ENCODE data around the gene ARSI. TPM values are rescaled to one million over a fixed set of nuclear protein-coding genes. Genes with fewer than 3 reads are reported as not detected.

ARSI gene
- polyA plus RNA-seq, 6 donors from 2014 or later, result not detected

DNA sequence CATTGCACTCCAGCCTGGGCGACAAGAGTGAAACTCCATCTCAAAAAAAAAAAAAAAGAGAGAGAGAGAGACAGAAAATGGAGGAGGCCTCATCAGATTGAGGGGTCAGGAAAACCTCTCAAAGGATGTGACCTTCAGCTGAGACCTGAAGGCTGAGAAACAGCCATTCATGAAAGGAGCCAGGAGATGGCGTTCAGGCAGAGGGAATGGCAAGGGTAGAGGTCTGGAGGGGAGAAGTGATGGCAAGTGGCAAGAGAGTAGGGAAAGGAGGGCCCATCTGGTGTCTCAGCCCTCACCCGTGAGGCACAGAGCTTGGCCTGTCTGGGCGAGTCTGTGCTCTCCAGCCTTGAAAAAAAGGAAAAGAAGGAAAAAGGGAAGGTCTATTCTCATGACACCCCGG is 30.2 kb downstream of the ARSI start:
- Mint-ChIP-seq H3K27me3 (peaks cover 11 to 31% (median 20%) of the 10 kb centered on the region in 3 donors), H3K27ac (peak overlapping the region in 1 of 6 donors; percentile 67), H3K4me1 (no peaks in the 10 kb centered on the region), H3K4me3 (peak overlapping the region in 1 of 8 donors; percentile 33), H3K36me3 (no peaks in the 10 kb centered on the region), H3K9me3 (no peaks in the 10 kb centered on the region)
- DNase-seq (no peak), ATAC-seq (ENCODE audit: low read depth in 2 of 2) (peak in 1 of 2 donors; percentile 39)

DNA sequence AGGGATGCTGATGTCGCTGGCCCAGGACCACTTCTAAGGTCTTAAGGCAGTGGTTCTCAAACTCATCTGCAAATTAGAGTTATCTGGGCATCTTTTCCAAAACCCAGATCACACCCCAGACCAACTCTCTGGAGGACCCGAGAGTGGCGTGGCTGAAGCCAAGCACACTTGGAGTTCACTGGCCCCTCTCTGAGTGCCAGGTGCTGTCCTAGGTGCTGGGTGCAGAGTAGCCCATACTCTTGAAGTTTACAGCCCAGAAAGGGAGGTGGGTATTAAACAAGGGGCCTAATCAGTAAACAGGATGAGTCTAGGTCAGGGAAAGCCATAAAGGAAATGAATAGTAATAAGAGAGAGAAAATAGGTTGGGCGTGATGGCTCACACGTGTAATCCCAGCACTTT is 30.8 kb downstream of the ARSI start:
- Mint-ChIP-seq H3K27ac (peak overlapping the region in 1 of 6 donors; percentile 9), H3K4me3 (no peak overlapping the region), H3K9me3 (no peaks in the 10 kb centered on the region), H3K27me3 (peaks cover 11 to 26% (median 20%) of the 10 kb centered on the region in 3 donors), H3K36me3 (no peaks in the 10 kb centered on the region), H3K4me1 (no peaks in the 10 kb centered on the region)
- DNase-seq, result no peak
- ATAC-seq (ENCODE audit: low read depth in 2 of 2), result no peak

DNA sequence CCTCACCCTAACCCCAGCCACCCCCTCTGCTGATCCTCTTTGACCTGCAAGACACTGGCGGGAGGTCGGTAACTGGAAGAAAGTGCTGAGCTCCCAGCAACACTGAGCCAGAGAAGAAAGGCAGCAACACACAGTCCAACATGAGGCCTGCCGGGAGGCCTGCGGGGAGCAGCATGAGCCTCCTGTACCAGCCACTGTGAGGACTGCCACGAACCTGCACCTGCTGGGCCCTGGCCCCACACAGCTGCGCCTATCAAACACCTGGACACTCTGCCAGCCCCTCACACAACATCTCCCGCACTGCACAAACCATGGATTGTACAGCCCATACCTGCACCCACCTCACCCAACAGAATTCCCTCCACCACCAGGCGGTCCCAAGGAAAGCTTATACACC is 31.4 kb downstream of the ARSI start:
- no peaks in the 10 kb centered on the region for H3K36me3 Mint-ChIP-seq
- DNase-seq (no peak), ATAC-seq (ENCODE audit: low read depth in 2 of 2) (no peak)
- H3K27ac Mint-ChIP-seq, result no peak overlapping the region
- peaks cover 11 to 26% (median 16%) of the 10 kb centered on the region in 3 donors for H3K27me3 Mint-ChIP-seq
- H3K4me3 Mint-ChIP-seq, result no peak overlapping the region
- no peaks in the 10 kb centered on the region for H3K9me3 Mint-ChIP-seq
- H3K4me1 Mint-ChIP-seq, result no peaks in the 10 kb centered on the region

DNA sequence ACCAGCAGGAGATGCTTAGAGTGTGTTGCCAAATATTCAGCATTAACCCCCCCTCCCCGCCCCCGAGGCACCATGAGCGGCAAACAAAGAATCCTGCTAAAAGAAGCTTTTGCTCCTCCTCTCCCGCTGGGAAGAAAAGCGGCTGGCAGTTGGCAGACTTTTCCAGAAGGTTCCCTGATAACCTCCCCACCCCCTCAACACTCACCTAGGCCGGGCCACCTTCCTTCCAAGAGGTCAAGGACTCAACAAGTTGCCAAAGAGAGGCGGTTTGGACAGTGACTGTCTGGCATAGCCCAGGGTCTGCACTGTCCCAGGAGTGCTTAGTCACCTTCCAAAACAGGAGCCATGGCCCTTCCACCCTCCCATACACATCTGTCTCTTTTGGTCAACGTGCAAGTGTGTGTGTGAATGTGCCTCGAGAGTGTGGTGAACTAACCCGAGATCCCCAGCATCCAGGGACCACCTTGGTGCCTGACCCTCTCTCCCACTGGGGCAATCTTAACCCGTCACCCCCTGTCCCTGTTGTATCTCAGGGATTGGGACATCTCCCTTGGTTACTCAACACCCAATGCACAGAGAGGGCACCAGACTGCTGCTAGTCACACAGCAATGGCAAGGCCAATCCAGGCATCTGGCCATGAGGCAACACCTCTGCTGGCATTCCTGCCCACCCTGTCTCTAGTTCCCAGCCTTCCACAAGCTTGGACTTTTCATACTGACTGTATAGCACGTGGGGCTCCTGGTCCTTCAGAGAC is 32.0 kb downstream of the ARSI start:
- no peak overlapping the region for H3K4me3 Mint-ChIP-seq
- H3K36me3 Mint-ChIP-seq, result no peaks in the 10 kb centered on the region
- DNase-seq (no peak), ATAC-seq (ENCODE audit: low read depth in 2 of 2) (no peak)
- no peaks in the 10 kb centered on the region for H3K9me3 Mint-ChIP-seq
- H3K27me3 Mint-ChIP-seq, result peaks cover 11 to 24% (median 14%) of the 10 kb centered on the region in 3 donors
- H3K27ac Mint-ChIP-seq, result no peak overlapping the region
- H3K4me1 Mint-ChIP-seq, result no peaks in the 10 kb centered on the region

DNA sequence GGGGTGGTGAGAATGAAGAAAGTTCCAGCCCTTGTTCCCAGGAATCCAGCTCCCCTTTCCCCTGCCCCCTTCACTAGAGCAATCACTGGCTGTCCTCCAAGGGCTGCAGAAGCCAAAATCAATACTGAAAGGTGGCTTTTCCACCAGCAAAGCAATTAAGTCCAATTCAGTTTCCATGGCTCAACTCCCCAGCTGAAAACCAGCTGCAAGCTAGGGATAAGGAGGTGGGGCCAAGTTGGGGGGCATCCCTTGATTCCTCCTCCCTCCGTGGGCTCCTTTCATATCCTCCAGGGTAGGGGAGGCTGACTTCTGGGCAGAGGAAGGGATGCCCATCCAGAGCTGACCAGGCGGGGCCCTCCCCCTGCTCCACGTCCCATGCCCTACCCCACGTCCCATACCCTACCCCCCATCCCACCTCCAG is 35.8 kb downstream of the ARSI start:
- Mint-ChIP-seq H3K27ac (peak overlapping the region in 1 of 6 donors; percentile 38), H3K4me3 (no peak overlapping the region), H3K9me3 (no peaks in the 10 kb centered on the region), H3K4me1 (no peaks in the 10 kb centered on the region), H3K27me3 (peaks cover 7 to 21% (median 12%) of the 10 kb centered on the region in 3 donors), H3K36me3 (no peaks in the 10 kb centered on the region)
- ATAC-seq (ENCODE audit: low read depth in 2 of 2) (no peak), DNase-seq (no peak)

DNA sequence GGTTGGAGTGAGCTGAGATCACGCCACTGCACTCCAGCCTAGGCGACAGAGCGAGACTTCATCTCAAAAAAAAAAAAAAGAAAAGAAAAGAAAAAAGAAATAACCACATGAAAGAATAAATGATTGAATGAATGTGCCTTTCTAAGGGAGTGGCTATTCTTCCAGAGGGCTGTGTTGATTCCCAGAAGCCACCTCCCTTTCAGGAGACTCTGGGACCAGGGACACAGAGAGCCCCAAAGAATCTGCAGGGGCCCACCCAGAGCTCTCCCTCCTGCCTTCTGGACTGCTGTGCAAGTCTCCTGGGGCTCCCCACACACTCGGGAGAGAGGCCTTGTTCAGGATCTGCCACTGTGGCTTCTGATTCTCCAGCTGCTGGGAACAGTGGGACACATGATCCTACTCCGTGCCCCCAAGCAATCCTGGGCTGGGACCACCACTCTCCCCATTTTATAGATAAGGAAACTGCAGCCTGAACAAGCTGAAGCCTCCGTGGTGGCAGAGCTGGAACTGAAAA is 36.8 kb downstream of the ARSI start:
- Mint-ChIP-seq H3K27me3 (peaks cover 7 to 21% (median 12%) of the 10 kb centered on the region in 3 donors), H3K9me3 (no peaks in the 10 kb centered on the region), H3K27ac (no peak overlapping the region), H3K4me3 (no peak overlapping the region), H3K4me1 (no peaks in the 10 kb centered on the region), H3K36me3 (no peaks in the 10 kb centered on the region)
- ATAC-seq (ENCODE audit: low read depth in 2 of 2) (no peak), DNase-seq (no peak)

DNA sequence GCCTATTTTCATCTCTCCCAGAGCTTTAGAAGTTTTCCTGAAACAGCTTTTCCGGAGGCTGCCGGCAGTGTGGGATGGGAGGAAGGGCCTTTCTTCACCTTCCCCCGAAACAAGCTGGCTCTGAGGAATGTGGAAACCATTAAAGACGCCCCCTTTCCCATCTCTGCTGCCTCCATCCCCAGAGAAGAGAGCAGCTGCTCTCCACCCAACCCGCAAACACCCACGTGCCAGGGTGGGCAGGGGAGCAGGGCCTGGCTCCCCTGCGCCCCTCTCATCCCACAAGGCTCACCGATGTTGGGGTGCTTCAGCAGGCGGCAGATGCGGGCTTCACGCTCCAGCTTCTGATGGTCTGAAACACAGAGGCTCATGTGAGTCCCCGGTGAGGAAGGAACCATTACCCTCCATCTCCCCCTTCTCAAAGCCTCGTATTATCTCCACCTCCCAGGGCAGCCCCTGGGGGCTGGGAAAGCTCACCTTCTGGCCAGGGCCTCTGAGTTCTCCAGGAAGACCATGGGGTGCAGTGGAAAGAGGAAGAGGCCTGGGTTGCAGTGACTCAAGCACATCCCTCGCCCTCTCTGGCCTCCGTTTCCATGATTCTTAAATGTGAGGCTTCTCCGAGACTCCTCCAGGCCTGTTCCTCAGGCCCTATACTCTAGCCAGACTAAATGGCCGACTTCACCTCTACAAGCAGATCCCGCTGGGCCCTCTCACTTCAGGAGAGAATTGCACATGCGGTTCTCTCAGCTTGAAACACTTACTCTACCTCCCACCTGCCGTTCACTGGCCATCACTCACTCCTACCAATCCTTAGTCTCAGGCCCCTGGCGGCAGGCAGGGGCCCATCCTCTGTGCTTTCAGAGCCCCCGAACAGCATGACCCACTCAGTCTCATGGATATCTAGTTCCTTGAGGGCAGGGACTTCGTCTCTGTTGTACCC is 37.8 kb downstream of the ARSI start:
- H3K27me3 Mint-ChIP-seq, result peaks cover 7 to 21% (median 12%) of the 10 kb centered on the region in 3 donors
- ATAC-seq (ENCODE audit: low read depth in 2 of 2) (no peak), DNase-seq (no peak)
- no peak overlapping the region for H3K4me3 Mint-ChIP-seq
- peak overlapping the region in 1 of 6 donors; percentile 84 for H3K27ac Mint-ChIP-seq
- H3K9me3 Mint-ChIP-seq, result no peaks in the 10 kb centered on the region
- no peaks in the 10 kb centered on the region for H3K4me1 Mint-ChIP-seq
- no peaks in the 10 kb centered on the region for H3K36me3 Mint-ChIP-seq

DNA sequence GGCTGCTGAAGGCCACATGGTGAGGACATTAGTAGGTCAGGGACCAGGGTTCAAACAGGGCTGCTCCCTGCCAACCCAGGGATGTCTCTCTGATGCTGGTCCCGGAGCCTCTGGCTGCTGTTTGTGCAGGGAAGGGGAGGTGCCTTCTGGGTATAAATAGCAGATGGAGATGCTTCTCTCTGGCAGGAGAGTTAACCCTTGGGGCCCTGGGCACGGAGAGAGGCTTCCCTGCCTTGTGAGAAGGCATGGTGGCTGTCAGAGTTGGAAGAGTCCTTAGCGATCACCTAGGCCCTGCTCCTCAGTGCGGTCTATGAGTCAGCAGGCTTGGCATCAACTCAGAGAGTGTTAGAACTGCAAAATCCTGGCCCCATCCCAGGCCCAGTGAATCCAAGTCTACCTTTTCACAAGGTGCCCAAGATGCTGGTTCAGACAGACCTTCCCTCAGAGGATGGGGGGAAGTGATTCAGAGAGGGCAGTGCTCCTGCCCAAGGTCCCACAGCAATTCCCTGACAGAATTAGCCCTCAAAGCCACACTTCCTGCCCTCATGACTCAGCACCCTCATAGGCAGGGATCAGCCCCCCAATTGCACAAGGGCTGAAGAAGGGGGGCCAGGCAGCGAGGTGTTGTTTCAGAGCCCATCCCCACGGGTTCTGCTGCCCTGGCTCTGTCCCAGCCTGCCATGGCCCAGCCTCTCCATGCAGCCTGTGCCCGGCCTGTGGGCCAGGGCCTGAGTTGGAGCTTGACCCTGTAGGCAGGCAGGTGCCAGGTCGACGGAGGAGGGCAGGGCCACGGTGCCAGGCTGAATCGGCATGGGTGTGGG is 38.7 kb downstream of the ARSI start:
- ATAC-seq (ENCODE audit: low read depth in 2 of 2), result no peak

DNA sequence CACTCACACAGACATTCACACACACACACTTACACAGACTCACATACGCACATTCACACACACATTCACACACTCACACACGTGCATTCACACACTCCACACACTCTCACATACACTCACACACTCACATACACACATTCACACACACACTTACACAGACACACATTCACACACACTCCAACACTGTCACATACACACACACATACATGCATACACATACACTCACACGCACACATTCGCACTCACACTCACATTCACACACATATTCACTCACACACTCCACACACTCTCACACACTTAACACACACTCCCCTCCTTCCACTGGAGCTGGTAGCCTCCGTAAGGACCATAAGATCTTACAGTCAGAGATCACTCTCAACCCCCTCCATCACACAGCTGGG is 39.3 kb downstream of the ARSI start:
- H3K9me3 Mint-ChIP-seq, result no peaks in the 10 kb centered on the region
- no peak for DNase-seq
- no peak overlapping the region for H3K27ac Mint-ChIP-seq
- H3K4me3 Mint-ChIP-seq, result no peak overlapping the region
- no peaks in the 10 kb centered on the region for H3K4me1 Mint-ChIP-seq
- H3K27me3 Mint-ChIP-seq, result peaks cover 5 to 11% (median 10%) of the 10 kb centered on the region in 3 donors
- H3K36me3 Mint-ChIP-seq, result no peaks in the 10 kb centered on the region
- ATAC-seq (ENCODE audit: low read depth in 2 of 2), result no peak

More for the DNA sequence above, 38.7 kb downstream of the ARSI start:
- Mint-ChIP-seq H3K27ac (no peak overlapping the region), H3K4me1 (no peaks in the 10 kb centered on the region), H3K4me3 (no peak overlapping the region), H3K27me3 (peaks cover 7 to 15% (median 12%) of the 10 kb centered on the region in 3 donors), H3K36me3 (no peaks in the 10 kb centered on the region), H3K9me3 (no peaks in the 10 kb centered on the region)
- DNase-seq, result no peak

DNA sequence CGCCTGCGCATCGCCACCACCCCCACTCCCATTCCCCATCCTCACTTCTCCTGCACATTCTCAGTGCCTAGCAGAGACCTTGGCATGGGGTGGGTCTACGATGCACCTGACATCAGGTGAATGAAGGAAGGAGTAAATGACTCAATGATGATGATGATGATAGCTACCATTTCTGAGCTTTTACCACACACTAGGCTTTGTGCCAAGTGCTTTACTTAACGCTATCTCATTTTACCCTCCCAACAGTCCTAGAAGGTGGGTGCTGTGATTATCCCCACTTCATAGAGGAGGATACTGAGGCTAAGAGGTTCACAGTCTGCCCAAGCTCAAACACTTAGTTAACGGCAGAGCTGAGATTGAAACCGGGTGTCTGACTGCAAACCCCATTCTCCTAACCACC is 40.2 kb downstream of the ARSI start:
- ATAC-seq (ENCODE audit: low read depth in 2 of 2), result no peak
- Mint-ChIP-seq H3K4me1 (no peaks in the 10 kb centered on the region), H3K36me3 (no peaks in the 10 kb centered on the region), H3K27ac (no peak overlapping the region), H3K9me3 (no peaks in the 10 kb centered on the region), H3K27me3 (peaks cover 4 to 8% (median 6%) of the 10 kb centered on the region in 3 donors), H3K4me3 (peak overlapping the region in 1 of 8 donors; percentile 10)
- no peak for DNase-seq

DNA sequence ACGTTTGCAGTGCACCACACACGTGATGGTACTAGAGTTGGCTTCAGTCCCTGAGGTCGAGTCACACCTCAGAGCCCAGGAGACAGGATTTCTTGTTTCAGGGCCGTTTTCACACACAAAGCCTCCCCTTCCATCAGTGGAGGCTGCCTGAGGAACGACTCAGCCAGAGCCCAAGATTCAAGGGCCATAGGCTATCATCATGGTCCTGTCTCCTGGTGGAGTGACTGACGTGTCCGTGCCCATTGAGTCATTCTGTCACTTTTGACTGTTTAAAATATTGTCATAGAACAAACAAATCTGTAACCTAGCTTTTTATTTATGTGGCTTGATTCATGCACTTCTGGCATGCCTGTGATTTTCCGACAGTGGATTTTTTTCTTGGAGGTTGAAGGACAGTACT is 41.5 kb downstream of the ARSI start:
- H3K36me3 Mint-ChIP-seq, result no peaks in the 10 kb centered on the region
- DNase-seq (no peak), ATAC-seq (ENCODE audit: low read depth in 2 of 2) (no peak)
- H3K27ac Mint-ChIP-seq, result no peak overlapping the region
- H3K4me1 Mint-ChIP-seq, result no peaks in the 10 kb centered on the region
- no peak overlapping the region for H3K4me3 Mint-ChIP-seq
- H3K9me3 Mint-ChIP-seq, result no peaks in the 10 kb centered on the region
- peaks cover 4 to 8% (median 6%) of the 10 kb centered on the region in 3 donors for H3K27me3 Mint-ChIP-seq

DNA sequence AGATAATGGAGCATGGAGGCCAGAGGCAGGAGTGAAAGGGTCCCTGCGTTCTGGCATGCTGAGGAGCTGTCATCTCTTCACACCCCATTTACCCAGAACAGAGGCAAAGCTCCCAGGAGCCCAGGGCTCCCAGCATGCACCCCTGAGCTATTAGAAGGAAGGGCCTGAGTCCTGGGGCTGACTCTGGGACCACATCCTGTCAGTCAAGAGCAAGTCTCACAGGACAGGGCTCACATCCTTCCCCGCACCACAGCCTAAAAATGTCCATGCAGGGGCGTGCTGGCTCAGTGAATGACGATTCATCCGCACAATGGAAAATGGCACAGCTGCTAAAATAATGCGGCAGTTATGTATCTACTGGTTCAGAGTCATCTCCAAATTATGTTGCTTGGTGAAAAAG is 44.6 kb downstream of the ARSI start:
- Mint-ChIP-seq H3K27ac (no peak overlapping the region), H3K4me3 (no peak overlapping the region)

DNA sequence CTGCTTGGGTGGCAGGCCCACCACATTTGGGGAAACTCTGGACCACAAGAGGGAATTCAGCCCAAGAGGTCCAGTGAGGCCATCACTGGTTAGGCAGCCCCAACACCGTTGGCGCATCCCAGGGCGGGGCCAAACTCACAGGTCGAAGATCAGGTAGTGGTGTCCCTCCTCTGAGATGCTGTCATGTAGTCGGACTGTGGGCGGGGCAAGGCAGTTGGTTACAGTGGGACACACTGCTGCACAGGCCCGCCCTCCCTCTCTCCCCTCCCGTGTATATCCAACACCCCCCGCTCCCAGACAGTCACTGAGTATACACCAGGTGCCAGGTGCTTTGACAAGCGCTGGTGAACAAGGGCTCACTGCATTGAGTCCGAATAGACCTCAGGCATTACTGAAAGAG is 45.3 kb downstream of the ARSI start:
- H3K27me3 Mint-ChIP-seq, result peaks cover 0 to 4% (median 0%) of the 10 kb centered on the region in 3 donors
- no peaks in the 10 kb centered on the region for H3K4me1 Mint-ChIP-seq
- DNase-seq (no peak), ATAC-seq (ENCODE audit: low read depth in 2 of 2) (no peak)
- H3K27ac Mint-ChIP-seq, result no peak overlapping the region
- H3K9me3 Mint-ChIP-seq, result no peaks in the 10 kb centered on the region
- no peak overlapping the region for H3K4me3 Mint-ChIP-seq
- H3K36me3 Mint-ChIP-seq, result no peaks in the 10 kb centered on the region

More for the DNA sequence above, 44.6 kb downstream of the ARSI start:
- H3K36me3 Mint-ChIP-seq, result no peaks in the 10 kb centered on the region
- DNase-seq (no peak), ATAC-seq (ENCODE audit: low read depth in 2 of 2) (no peak)
- H3K27me3 Mint-ChIP-seq, result peaks cover under 1 to 4% (median 1%) of the 10 kb centered on the region in 3 donors
- H3K4me1 Mint-ChIP-seq, result no peaks in the 10 kb centered on the region
- no peaks in the 10 kb centered on the region for H3K9me3 Mint-ChIP-seq

All from naive B cell (primary cell).